CD14-positive monocyte (primary cell): ENCODE measurements around the gene PIK3R6. TPM values are rescaled to one million over a fixed set of nuclear protein-coding genes. Genes with fewer than 3 reads are reported as not detected.

Experiments used
- DNase-seq, 3 donors: peaks; one replicate each; pipeline ENCODE4 v3.0.0-alpha.2; 2011 to 2022
- H2AFZ ChIP-seq: 2 replicates; pipeline ENCODE4 v1.6.0; 2012; ENCODE audit warnings: mild to moderate bottlenecking, low read depth, low read length, inconsistent platforms; ENCODE audit not compliant: insufficient read depth, poor library complexity, severe bottlenecking
- H3K27ac ChIP-seq, 2 donors: 1 replicate in 1 of 2; 2 replicates in 1 of 2; pipeline ENCODE4 v1.5.1; 2012 to 2013; ENCODE audit warnings: low read length in 2 of 2, control low read depth in 1 of 2, inconsistent platforms in 1 of 2, low read depth in 1 of 2, mild to moderate bottlenecking in 1 of 2
- H3K27me3 ChIP-seq, 2 donors: one replicate each; pipeline versions ENCODE4 v1.6.0 to v1.6.1; 2011 to 2013; ENCODE audit warnings: low read length in 2 of 2; ENCODE audit not compliant: control insufficient read depth in 2 of 2, insufficient read depth in 2 of 2
- H3K36me3 ChIP-seq, 2 donors: replicated peaks in 1 of 2; 1 replicate in 1 of 2; 2 replicates in 1 of 2; pipeline versions ENCODE4 v1.5.1 to v1.6.1; 2012 to 2013; ENCODE audit warnings: low read length in 2 of 2, control low read depth in 1 of 2, inconsistent platforms in 1 of 2, mild to moderate bottlenecking in 1 of 2; ENCODE audit not compliant: insufficient read depth in 2 of 2, control insufficient read depth in 1 of 2
- H3K4me1 ChIP-seq, 2 donors: 1 replicate in 1 of 2; 2 replicates in 1 of 2; pipeline versions ENCODE4 v1.5.1 to v1.6.1; 2012 to 2013; ENCODE audit warnings: low read length in 2 of 2, control low read depth in 1 of 2, inconsistent platforms in 1 of 2, mild to moderate bottlenecking in 1 of 2, moderate library complexity in 1 of 2; ENCODE audit not compliant: insufficient read depth in 2 of 2, control insufficient read depth in 1 of 2
- H3K4me2 ChIP-seq: replicated peaks from 2 replicates; pipeline ENCODE3; 2012; ENCODE audit warnings: low read length, moderate library complexity, mild to moderate bottlenecking; ENCODE audit not compliant: poor library complexity, severe bottlenecking; ENCODE audit errors: extremely low read depth
- H3K4me3 ChIP-seq, 3 experiments: fragments of 200-600 bp in 1 of 3; sonication (generic) in 1 of 3; replicated peaks in 1 of 3; 1 replicate in 2 of 3; 2 replicates in 1 of 3; pipeline ENCODE4 v1.5.1; 2011 to 2013; ENCODE audit warnings: low read length in 3 of 3, mild to moderate bottlenecking in 3 of 3, control low read depth in 2 of 3, low read depth in 2 of 3, inconsistent platforms in 1 of 3, moderate library complexity in 1 of 3
- H3K79me2 ChIP-seq: 2 replicates; pipeline ENCODE4 v1.6.0; 2012; ENCODE audit warnings: mild to moderate bottlenecking, control low read depth, inconsistent platforms, low read length, moderate library complexity; ENCODE audit not compliant: insufficient read depth
- H3K9ac ChIP-seq: 2 replicates; pipeline ENCODE4 v1.6.0; 2017; ENCODE audit warnings: low read length, mild to moderate bottlenecking; ENCODE audit not compliant: insufficient read depth, poor library complexity, severe bottlenecking
- H3K9me3 ChIP-seq, 2 donors: replicated peaks in 1 of 2; 1 replicate in 1 of 2; 2 replicates in 1 of 2; pipeline versions ENCODE4 v1.5.1 to v1.6.1; 2012 to 2013; ENCODE audit warnings: low read length in 2 of 2, control low read depth in 1 of 2; ENCODE audit not compliant: control insufficient read depth in 1 of 2, insufficient read depth in 1 of 2
- H4K20me1 ChIP-seq: 2 replicates; pipeline ENCODE4 v1.6.0; 2012; ENCODE audit warnings: mild to moderate bottlenecking, low read length, control low read depth, moderate library complexity; ENCODE audit not compliant: insufficient read depth
- H3K27ac Mint-ChIP-seq, 7 donors: one replicate each; pipeline ENCODE4 v1.8.0; 2020; ENCODE audit warnings: mild to moderate bottlenecking in 7 of 7, mixed read lengths in 7 of 7, moderate library complexity in 6 of 7, inconsistent platforms in 2 of 7
- H3K27me3 Mint-ChIP-seq, 3 donors: one replicate each; pipeline ENCODE4 v1.8.0; 2021 to 2022; ENCODE audit warnings: low read depth in 3 of 3, mild to moderate bottlenecking in 3 of 3, mixed read lengths in 3 of 3, moderate library complexity in 3 of 3, inconsistent platforms in 1 of 3
- H3K36me3 Mint-ChIP-seq, 2 donors: one replicate each; pipeline ENCODE4 v1.8.0; 2020; ENCODE audit warnings: mixed read lengths in 2 of 2, inconsistent platforms in 1 of 2, mild to moderate bottlenecking in 1 of 2
- H3K4me1 Mint-ChIP-seq: one replicate; pipeline ENCODE4 v1.8.0; 2020; ENCODE audit warnings: mild to moderate bottlenecking, mixed read lengths
- H3K4me3 Mint-ChIP-seq, 2 donors: one replicate each; pipeline ENCODE4 v1.8.0; 2020; ENCODE audit warnings: mild to moderate bottlenecking in 2 of 2, mixed read lengths in 2 of 2, moderate library complexity in 1 of 2
- H3K9me3 Mint-ChIP-seq, 7 donors: one replicate each; pipeline ENCODE4 v1.8.0; 2020 to 2022; ENCODE audit warnings: mixed read lengths in 7 of 7, mild to moderate bottlenecking in 6 of 7, moderate library complexity in 6 of 7, inconsistent platforms in 2 of 7
- WGBS: methylation state at CpG from one replicate; pipeline ENCODE4 v1.1.5; 2013; ENCODE audit warnings: missing lambda C conversion rate; ENCODE audit not compliant: insufficient coverage; 5-methylcytosine and 5-hydroxymethylcytosine counted together
- intact Hi-C, 2 donors: fragments of 100-400 bp; cut with micrococcal nuclease; formaldehyde crosslinking; loops; one replicate each; pipeline versions ENCODE4 v1.15.0 to v1.15.1; 2023
- polyA plus RNA-seq, 3 donors: library from polyadenylated mRNA; depleted of rRNA in 1 of 3; unstranded in 2 of 3; stranded (reverse) in 1 of 3; fragments of 300-500 nt in 2 of 3; fragments of >200 nt in 1 of 3; fragmentation: Illumina TruSeq in 2 of 3; gene quantifications; 1 replicate in 2 of 3; 2 replicates in 1 of 3; pipeline ENCODE4 v1.2.3, GENCODE V29; 2012 to 2021
- TF ChIP-seq, protein P1 (sequence below): fragments of 200-600 bp; IDR thresholded peaks from one replicate; pipeline ENCODE4 v1.8.0; 2022; ENCODE audit warnings: antibody characterized with exemption, mild to moderate bottlenecking

The PIK3R6 gene
- polyA plus RNA-seq, 3 donors: 3.6 to 23.3 (median 5.8) TPM

- H3K27me3 Mint-ChIP-seq: no peaks in the 10 kb centered on the region
- H2AFZ ChIP-seq: no peak overlapping the region
- no peak overlapping the region for H3K4me3 Mint-ChIP-seq
- DNase-seq: no peak
- WGBS: 94% methylated on average over 1 of the region's 2 CpGs
- H3K9me3 ChIP-seq: no peaks in the 10 kb centered on the region
- H4K20me1 ChIP-seq: peaks cover 59% of the 10 kb centered on the region
- H3K4me3 ChIP-seq: no peak overlapping the region
- H3K4me1 Mint-ChIP-seq: peaks cover 14% of the 10 kb centered on the region
- H3K36me3 Mint-ChIP-seq: peaks cover 92 to 98% of the 10 kb centered on the region in 2 donors
- H3K79me2 ChIP-seq: no peaks in the 10 kb centered on the region
- H3K27ac ChIP-seq: peak overlapping the region in 1 of 2 donors; percentile 40
- no peak overlapping the region for H3K4me2 ChIP-seq
- peak overlapping the region in 5 of 7 donors; percentile 45 to 72 (median 61) for H3K27ac Mint-ChIP-seq
- H3K9me3 Mint-ChIP-seq: peaks cover 0 to 1% (median 0%) of the 10 kb centered on the region in 7 donors
- TF ChIP-seq, protein P1, sequence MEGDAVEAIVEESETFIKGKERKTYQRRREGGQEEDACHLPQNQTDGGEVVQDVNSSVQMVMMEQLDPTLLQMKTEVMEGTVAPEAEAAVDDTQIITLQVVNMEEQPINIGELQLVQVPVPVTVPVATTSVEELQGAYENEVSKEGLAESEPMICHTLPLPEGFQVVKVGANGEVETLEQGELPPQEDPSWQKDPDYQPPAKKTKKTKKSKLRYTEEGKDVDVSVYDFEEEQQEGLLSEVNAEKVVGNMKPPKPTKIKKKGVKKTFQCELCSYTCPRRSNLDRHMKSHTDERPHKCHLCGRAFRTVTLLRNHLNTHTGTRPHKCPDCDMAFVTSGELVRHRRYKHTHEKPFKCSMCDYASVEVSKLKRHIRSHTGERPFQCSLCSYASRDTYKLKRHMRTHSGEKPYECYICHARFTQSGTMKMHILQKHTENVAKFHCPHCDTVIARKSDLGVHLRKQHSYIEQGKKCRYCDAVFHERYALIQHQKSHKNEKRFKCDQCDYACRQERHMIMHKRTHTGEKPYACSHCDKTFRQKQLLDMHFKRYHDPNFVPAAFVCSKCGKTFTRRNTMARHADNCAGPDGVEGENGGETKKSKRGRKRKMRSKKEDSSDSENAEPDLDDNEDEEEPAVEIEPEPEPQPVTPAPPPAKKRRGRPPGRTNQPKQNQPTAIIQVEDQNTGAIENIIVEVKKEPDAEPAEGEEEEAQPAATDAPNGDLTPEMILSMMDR: no peak
- H3K4me1 ChIP-seq: peaks cover 4% of the 10 kb centered on the region in 2 donors
- H3K9ac ChIP-seq: no peak overlapping the region
- H3K36me3 ChIP-seq: peaks cover 76 to 99% of the 10 kb centered on the region in 2 donors
- intact Hi-C loops: loop anchor here in 1 of 2 donors (5.0 kb wide), 1 partner anchor 88 kb away; no protein-coding TSS in a partner anchor
- H3K27me3 ChIP-seq: no peaks in the 10 kb centered on the region
These were observed 36.7 kb upstream of the PIK3R6 start for GRCh38 chr17:8904201-8904600.

DNA sequence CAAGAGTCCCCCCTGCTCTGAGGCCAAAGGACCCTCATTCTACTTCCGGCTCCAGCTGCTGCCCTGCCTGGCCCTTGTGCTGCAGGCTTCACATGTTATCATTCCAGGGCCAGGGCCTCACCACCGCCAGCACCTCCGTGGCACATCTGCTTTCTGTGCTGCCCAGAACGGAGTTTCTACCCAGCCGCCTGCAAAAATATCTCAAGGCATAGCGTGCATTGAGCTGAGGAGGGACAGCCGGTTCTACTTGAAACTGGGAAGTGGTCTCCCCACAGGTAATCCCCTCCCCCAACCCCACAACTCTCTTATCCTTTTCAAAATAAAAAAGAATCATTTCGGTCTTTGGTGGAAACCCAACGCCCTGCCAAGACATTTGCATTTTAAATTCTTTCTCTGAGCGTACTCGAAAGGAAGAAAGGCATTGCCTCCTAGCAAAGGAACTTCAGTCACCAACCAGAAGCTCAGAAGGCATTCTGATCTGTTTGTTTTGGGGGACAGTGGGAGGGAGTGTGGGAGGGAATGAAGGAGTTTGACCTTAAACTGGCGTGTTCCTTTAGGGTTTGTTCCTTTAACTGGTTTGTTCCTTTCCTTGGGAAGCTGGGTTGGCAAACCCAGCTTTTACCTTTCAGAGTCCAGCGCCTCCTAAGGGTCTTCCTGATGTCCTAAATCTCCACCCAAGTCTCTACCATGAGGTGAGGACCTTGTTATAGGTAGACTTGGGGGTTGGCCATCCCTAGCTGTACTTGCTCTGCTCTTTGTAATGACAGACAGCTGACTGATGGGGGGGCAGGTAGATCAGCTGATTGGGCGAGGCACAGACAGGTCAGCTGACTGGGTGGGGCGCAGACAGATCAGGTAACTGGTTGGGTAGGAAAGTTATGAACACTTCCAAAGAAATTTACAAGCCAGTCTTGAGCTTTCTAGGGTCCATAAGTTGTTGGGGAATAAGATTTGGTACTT lies 33.4 kb upstream of the PIK3R6 start:
- Histone ChIP-seq H3K36me3 (peaks cover 91 to 99% of the 10 kb centered on the region in 2 donors), H4K20me1 (peaks cover 79% of the 10 kb centered on the region), H3K9ac (no peak overlapping the region), H3K4me3 (no peak overlapping the region), H3K9me3 (no peaks in the 10 kb centered on the region), H3K4me2 (no peak overlapping the region), H2AFZ (no peak overlapping the region), H3K27ac (peak overlapping the region in 1 of 2 donors; percentile 10), H3K79me2 (no peaks in the 10 kb centered on the region), H3K4me1 (peaks cover 13 to 16% of the 10 kb centered on the region in 2 donors), H3K27me3 (no peaks in the 10 kb centered on the region)
- WGBS: 46% methylated on average over 11 of the region's 15 CpGs
- Mint-ChIP-seq H3K27ac (peak overlapping the region in 6 of 7 donors; percentile 6 to 65 (median 19)), H3K4me3 (no peak overlapping the region), H3K9me3 (peaks cover 0 to 1% (median 0%) of the 10 kb centered on the region in 7 donors), H3K36me3 (peaks cover 94 to 98% of the 10 kb centered on the region in 2 donors), H3K4me1 (peaks cover 27% of the 10 kb centered on the region), H3K27me3 (no peaks in the 10 kb centered on the region)
- TF ChIP-seq, protein P1: no peak
- no peak for DNase-seq
- intact Hi-C loops: loop anchor here in 1 of 2 donors (5.0 kb wide), 1 partner anchor 91 kb away; no protein-coding TSS in a partner anchor
